HepG2 (cell line): ENCODE measurements around the gene LRP1-AS. TPM values are rescaled to one million over a fixed set of nuclear protein-coding genes. Genes with fewer than 3 reads are reported as not detected.

ENCODE experiments used
- AHDC1 ChIP-seq: sonication (generic); formaldehyde crosslinking; IDR thresholded peaks from 2 replicates; pipeline ENCODE4 v1.5.1; 2020; ENCODE audit warnings: mild to moderate bottlenecking, missing genetic modification reagents, borderline replicate concordance
- CHCHD3 ChIP-seq: sonication (generic); formaldehyde crosslinking; IDR thresholded peaks from 2 replicates; pipeline ENCODE4 v1.8.0; 2022; ENCODE audit warnings: mild to moderate bottlenecking, missing genetic modification reagents, moderate library complexity
- CREB1 ChIP-seq, 2 experiments: fragments of 450-650 bp in 1 of 2; IDR thresholded peaks; 2 replicates each; pipeline ENCODE4 v1.6.1; 2016 to 2017; ENCODE audit warnings: control low read depth in 1 of 2, mild to moderate bottlenecking in 1 of 2, missing compliant biosample characterization in 1 of 2, missing genetic modification characterization in 1 of 2
- HDAC2 ChIP-seq: sonication (generic); formaldehyde crosslinking; IDR thresholded peaks from 2 replicates; pipeline ENCODE4 v1.4.0; 2020; ENCODE audit warnings: missing genetic modification reagents
- HNF4A ChIP-seq: sonication (generic); formaldehyde crosslinking; IDR thresholded peaks from 2 replicates; pipeline ENCODE4 v1.4.0; 2020; ENCODE audit warnings: missing genetic modification reagents
- ISL2 ChIP-seq: sonication (generic); formaldehyde crosslinking; IDR thresholded peaks from 2 replicates; pipeline ENCODE4 v1.5.0; 2020; ENCODE audit warnings: missing genetic modification reagents
- NFIB ChIP-seq: sonication (generic); formaldehyde crosslinking; IDR thresholded peaks from 2 replicates; pipeline ENCODE4 v1.9.0; 2021; ENCODE audit warnings: missing genetic modification reagents, mild to moderate bottlenecking, borderline replicate concordance
- NR2F2 ChIP-seq: IDR thresholded peaks from 2 replicates; pipeline ENCODE4 v1.6.1; 2012; ENCODE audit warnings: low read depth, inconsistent platforms, borderline replicate concordance
- PAXIP1 ChIP-seq: sonication (generic); formaldehyde crosslinking; conservative IDR thresholded peaks from 2 replicates; pipeline ENCODE4 v1.4.0; 2020; ENCODE audit warnings: mild to moderate bottlenecking, missing genetic modification reagents, moderate library complexity
- RBFOX2 ChIP-seq: fragments of 200-400 bp; formaldehyde crosslinking; IDR thresholded peaks from 2 replicates; pipeline ENCODE4 v1.6.1; 2017; ENCODE audit warnings: low read depth, mild to moderate bottlenecking, low read length
- TFE3 ChIP-seq: IDR thresholded peaks from 2 replicates; pipeline ENCODE4 v1.6.1; 2016
- XRCC5 ChIP-seq: fragments of 200-400 bp; formaldehyde crosslinking; optimal IDR thresholded peaks from 2 replicates; pipeline ENCODE3; 2017; ENCODE audit warnings: mild to moderate bottlenecking, low read length
- ZBTB37 ChIP-seq: sonication (generic); formaldehyde crosslinking; IDR thresholded peaks from 2 replicates; pipeline ENCODE4 v1.4.0; 2020; ENCODE audit warnings: mild to moderate bottlenecking, missing genetic modification reagents
- ZNF331 ChIP-seq: sonication (generic); formaldehyde crosslinking; IDR thresholded peaks from 2 replicates; pipeline ENCODE4 v1.4.0; 2020; ENCODE audit warnings: missing genetic modification reagents
- ZNF430 ChIP-seq: sonication (generic); formaldehyde crosslinking; IDR thresholded peaks from 2 replicates; pipeline ENCODE4 v1.9.0; 2021; ENCODE audit warnings: mild to moderate bottlenecking, missing genetic modification reagents
- polyA plus RNA-seq, 8 experiments: library from polyadenylated mRNA; depleted of rRNA in 3 of 8; stranded (reverse) in 7 of 8; unstranded in 1 of 8; fragments of >200 nt; fragmentation: Illumina TruSeq in 4 of 8; extraction: Trizol in 4 of 8; gene quantifications; 2 replicates each; pipeline versions ENCODE4 v1.2.1 to v1.2.3, GENCODE V29; 2011 to 2016; ENCODE audit warnings: low read depth in 4 of 8, missing spikeins in 1 of 8, mixed read lengths in 1 of 8; ENCODE audit not compliant: insufficient read depth in 1 of 8
- total RNA-seq, 5 experiments: library from RNA; depleted of rRNA; stranded (reverse); fragments of >200 nt; fragmentation: Illumina TruSeq; extraction: Trizol; gene quantifications; 2 replicates each; pipeline ENCODE4 v1.2.3, GENCODE V29; 2016; ENCODE audit warnings: low read depth in 1 of 5

Gene LRP1-AS
- total and polyA plus RNA-seq, 2 of the 13 experiments (the other 11 are each of a cell fraction or from before 2014, with no cell fraction given) = 0.20 TPM; not detected in 1

GRCh38 chr12:57130941-57131340, 16.5 kb downstream of the LRP1-AS start (continued):
- TF ChIP-seq PAXIP1 (peak; percentile 79; the same call in 1 of the 2 replicates), TFE3 (CRISPR knock-in tag) (peak; percentile 78), NFIB (no peak), AHDC1 (CRISPR knock-in tag) (peak; percentile 36; the same call in 1 of the 2 replicates), HDAC2 (CRISPR knock-in tag) (peak; percentile 87), ZNF430 (0 out of 2 replicates have a peak, but pooled peaks have one; percentile 19), CHCHD3 (CRISPR knock-in tag) (no peak), RBFOX2 (0 out of 2 replicates have a peak, but pooled peaks have one; percentile 27), ISL2 (CRISPR knock-in tag) (0 out of 2 replicates have a peak, but pooled peaks have one; percentile 58), NR2F2 (peak; percentile 94), XRCC5 (peak; percentile 74), HNF4A (CRISPR knock-in tag) (peak; percentile 97), CREB1 (IDR thresholded peaks at IDR 0.05) (no peak), CREB1 (CRISPR knock-in tag; IDR thresholded peaks at IDR 0.05) (0 out of 2 replicates have a peak, but pooled peaks have one; percentile 31), ZNF331 (CRISPR knock-in tag) (peak; percentile 53; the same call in 1 of the 2 replicates), ZBTB37 (peak; percentile 77; the same call in 1 of the 2 replicates)
